LHCN-M2 (cell line): ENCODE data around the gene NCKAP1. TPM values are rescaled to one million over a fixed set of nuclear protein-coding genes. Genes with fewer than 3 reads are reported as not detected.
"Not testable (repeated sequence)": the region's sequence is repeated elsewhere in the genome, so short reads cannot be mapped to it uniquely, and the experiment has no call there.

Experiments
- DNase-seq: peaks from one replicate; pipeline ENCODE4 v3.0.0-alpha.2; 2012; ENCODE audit warnings: low read depth
- total RNA-seq: library from RNA; depleted of rRNA; stranded (reverse); fragments of >200 nt; gene quantifications from 2 replicates; pipeline ENCODE4 v1.2.3, GENCODE V29; 2014

The NCKAP1 gene
- total RNA-seq, 1 experiment from 2014 or later = 168 TPM

- DNase-seq = no peak
Observed at GRCh38 chr2:183037553-183038340, 510 bp downstream of the NCKAP1 start.

DNA sequence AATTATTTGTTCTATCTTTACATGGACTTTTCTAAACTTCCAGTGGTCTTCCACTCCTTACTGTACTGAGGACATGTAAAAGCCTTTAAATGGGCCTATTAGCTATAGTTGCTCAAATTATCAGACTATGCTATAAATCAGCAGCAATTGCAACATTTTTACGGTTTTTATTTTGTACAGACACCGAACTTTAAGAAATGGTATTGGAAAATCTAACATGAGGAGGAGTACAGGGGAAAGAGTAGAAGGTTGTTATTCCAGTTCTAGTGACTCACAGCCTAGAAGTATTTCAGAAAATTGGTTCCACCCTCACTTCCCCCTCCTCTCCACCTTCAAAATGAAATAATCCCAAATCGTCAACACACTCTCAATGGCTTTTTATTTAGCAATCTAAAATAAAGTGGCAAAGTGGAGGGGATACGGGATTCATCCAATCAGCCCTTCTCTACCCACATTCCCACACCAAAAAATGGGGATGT, 1.1 kb downstream of the NCKAP1 start:
- peak; percentile 48 for DNase-seq

- no peak for DNase-seq
Observed at GRCh38 chr2:183035954-183036669, 2.1 kb downstream of the NCKAP1 start.

GRCh38 chr2:183035298-183035953, 2.8 kb downstream of the NCKAP1 start:
- DNase-seq = peak; percentile 76

GRCh38 chr2:183034806-183035205, 3.5 kb downstream of the NCKAP1 start:
- peak; percentile 62 for DNase-seq

DNA sequence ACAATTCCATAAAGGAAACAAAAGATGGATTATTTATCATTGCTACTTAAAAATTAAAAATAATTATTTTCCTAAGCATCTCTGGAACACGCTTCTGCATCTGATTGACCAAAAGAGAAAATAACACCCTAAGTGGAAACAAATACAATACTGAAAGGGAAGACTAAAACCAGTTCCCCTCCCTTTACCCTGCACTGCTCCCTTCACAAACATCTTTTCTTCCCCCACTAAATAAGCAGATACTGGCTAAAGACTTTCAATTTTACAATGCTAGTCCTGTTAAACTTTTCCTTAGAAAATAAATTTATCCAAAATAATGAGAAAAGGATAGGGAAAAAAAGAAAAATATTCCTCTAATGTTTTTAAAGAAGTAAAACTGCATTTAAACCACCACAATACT, 4.3 kb downstream of the NCKAP1 start:
- no peak for DNase-seq

GRCh38 chr2:183031911-183032794, 6.1 kb downstream of the NCKAP1 start:
- DNase-seq = no peak

GRCh38 chr2:183029219-183029618, 9.0 kb downstream of the NCKAP1 start:
- no peak for DNase-seq

DNA sequence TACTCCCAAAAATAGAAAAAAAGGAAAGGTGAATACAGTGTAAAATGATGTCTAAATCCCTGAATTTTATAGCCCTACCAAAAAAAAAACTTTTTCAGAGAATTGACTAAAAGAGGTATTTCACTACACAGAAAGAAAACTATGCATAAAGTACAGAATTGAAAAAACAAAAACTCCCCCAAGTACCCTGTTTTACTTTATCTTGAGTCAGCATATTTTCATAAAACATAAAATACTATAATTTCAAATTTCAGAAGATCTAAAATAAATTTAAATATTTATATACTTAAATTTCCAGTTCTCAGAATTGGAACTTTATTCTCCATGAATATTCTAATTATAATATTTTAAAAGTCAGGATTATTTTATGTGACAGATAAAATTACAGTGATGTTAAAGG, 10.1 kb downstream of the NCKAP1 start:
- DNase-seq = no peak

GRCh38 chr2:183027443-183027842, 10.8 kb downstream of the NCKAP1 start:
- DNase-seq = no peak

- DNase-seq = no peak
Observed at GRCh38 chr2:183026424-183026823, 11.8 kb downstream of the NCKAP1 start.

DNA sequence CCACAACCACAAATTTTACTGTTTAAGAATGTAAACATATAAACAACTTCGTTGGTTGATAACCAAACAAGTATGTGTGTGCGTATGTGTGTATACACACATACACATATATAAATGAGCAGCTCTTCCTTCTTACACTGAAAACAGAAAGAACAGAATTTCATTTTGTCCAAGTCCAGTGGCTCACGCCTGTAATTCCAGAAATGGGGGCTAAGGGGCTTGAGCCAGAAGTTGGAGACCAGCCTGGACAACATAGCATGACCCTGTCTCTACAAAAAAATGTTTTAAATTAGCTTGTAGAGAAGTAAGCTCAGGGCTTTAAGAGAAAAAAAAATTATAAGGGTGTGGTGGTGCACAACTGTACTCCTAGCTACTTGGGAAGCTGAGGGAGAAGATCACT, 12.3 kb downstream of the NCKAP1 start:
- no peak for DNase-seq

DNA sequence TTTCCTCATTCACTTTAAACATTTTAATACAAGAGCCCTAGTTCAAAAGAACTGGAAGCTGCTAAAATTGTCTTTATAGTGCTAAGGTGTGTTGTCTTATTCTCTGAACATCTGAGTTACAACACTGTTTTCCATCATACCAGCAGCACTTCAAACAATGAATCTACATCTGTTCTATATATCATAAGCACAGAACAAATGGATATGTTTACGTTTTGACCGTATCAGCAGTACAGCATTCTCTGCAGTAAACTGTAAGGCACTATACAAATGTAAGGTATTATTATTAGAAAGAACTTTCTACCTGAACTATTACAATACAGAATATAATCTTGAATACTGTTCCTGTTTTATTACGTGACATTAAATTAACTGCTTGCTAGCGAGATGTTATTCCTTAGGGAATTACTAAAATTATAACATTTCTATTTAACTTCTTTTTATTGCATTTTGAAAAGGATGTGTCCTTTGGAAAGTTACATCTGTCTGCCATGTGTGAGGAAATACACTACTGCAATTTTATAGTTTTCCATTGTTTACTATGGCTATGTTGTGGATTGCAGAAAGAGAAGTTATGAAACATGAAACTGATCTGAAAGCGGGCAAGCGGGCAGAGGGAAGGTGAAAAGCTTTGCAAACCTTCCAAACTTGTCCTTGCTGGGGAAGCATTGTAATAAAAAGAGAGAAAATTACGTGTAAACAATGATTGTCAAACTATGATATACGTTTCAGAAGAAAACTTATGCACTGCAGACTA, 13.7 kb downstream of the NCKAP1 start:
- DNase-seq = peak; percentile 17

DNA sequence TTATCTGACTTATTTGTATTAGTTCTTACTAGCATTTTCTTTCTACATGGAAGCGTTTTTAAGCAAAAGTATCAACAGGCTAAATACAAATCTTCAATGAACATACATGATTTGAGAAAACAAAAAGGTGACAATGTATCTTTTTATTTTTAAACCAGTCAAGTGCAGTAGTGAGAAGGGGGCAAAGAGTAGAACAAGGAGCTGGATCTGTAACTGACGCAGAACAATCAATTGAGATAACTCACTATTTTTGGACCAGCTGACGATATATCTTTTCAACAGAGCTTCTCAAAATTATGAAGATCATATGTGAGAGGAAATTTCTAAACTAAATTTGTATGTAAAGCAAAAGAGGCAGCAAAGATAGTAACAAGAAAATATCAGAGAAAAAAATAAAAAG, 15.5 kb downstream of the NCKAP1 start:
- no peak for DNase-seq

- no peak for DNase-seq
Observed at GRCh38 chr2:183021613-183022012, 16.6 kb downstream of the NCKAP1 start.

DNA sequence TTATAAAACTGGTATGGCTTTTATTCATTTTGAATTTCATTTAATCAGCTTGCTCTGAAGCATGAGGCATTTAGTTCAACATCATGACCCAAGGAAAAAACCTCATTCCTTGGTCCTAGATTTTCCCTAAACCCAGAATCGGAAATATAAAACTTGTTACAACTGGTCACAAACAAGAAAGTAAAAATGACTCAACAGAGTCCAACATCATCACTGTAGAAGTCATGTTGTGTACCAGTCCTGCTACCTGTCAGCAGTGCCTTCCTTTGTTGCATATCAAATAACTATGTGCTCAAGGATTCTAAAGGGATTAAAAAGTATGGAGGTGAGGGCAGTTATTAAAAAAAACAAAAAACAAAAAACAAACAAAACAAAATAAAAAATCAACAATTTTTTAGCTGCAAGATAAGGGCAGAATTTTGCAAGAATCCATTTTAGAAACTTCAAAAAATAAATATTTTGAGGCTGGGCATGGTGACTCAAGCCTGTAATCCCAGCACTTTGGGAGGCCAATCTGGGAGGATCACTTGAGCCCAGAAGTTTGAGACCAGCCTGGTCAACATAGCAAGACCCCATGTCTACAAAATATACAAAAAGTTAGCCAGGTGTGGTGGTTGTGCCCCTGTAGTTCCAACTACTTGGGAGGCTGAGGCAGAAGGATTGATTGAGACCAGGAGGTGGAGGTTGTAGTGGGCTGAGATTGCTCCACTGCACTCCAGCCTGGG, 18.4 kb downstream of the NCKAP1 start:
- DNase-seq = no peak

DNA sequence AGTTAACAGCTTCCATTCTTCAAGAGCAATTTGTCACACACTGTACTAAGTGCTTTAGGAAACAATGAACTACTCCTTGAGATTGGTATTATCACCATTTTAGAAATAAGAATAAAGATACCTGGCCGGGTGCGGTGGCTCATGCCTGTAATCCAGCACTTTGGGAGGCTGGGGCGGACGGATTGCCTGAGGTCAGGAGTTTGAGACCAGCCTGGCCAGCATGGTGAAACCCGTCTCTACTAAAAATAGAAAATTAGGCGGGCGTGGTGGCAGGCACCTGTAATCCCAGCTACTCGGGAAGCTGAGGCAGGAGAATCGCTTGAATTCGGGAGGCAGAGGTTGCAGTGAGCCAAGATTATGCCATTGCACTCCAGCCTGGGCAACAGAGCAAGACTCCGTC, 20.4 kb downstream of the NCKAP1 start:
- not testable (repeated sequence) for DNase-seq

DNA sequence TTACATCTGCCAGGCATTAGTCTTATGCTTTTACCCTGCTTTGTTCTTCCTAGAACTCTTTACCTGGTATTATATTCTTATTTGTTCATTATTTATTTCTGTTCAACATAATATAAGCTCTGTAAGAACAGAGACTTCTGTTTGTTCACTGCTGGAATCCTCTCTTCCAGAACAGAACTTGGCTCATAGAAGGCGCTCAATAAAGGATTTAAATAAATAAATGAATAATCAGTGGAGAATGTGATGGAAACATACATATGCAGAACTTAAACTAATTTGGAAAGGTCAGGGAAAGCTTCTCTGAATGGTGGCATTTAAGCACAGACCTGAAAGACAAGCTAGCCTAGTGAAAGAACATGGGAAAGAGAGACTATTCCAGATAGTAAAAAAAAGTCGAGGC, 24.3 kb downstream of the NCKAP1 start:
- no peak for DNase-seq

DNA sequence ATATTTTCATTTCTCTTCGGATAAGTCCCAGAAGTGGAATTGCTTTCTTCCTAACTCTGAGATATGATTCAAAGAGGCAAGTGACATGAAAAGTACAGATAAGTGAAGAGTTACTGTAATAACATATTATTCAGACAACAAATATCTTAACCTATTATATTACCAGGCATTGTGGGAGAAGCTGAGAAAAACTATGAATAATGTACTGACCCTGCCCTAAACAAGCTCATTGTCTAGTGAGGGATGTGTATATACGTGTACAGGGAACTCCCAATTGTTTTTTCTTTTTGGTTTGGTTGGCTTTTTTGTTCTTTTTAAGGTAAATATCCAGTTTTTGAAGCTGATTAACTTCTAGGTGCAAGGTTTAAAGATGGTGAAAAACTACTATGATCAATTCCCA, 26.5 kb downstream of the NCKAP1 start:
- DNase-seq = peak; percentile 32

GRCh38 chr2:183010112-183010511, 28.1 kb downstream of the NCKAP1 start:
- peak; percentile 89 for DNase-seq
